HepG2 (cell line): ENCODE data around the gene PTPRD. TPM values are rescaled to one million over a fixed set of nuclear protein-coding genes. Genes with fewer than 3 reads are reported as not detected.
"Not testable (repeated sequence)": the region's sequence is repeated elsewhere in the genome, so short reads cannot be mapped to it uniquely, and the experiment has no call there.

ENCODE experiments used
- ATAC-seq: fragments of 200-7000 bp; cut with Tn5 transposase; 3 replicates; pipeline ENCODE4 v1.9.1; 2020; ENCODE audit warnings: mild to moderate bottlenecking, moderate library complexity
- BruUV-seq: library from RNA; stranded (reverse); fragments of 400-500 nt; replicated peaks from 2 replicates; lab custom pipeline; 2021; lab: Mats Ljungman, UMichigan
- CTCF ChIA-PET: fragments of 300-600 bp; formaldehyde crosslinking; extraction: SDS; loops from one replicate; lab custom pipeline; 2021; ENCODE audit warnings: low total read pairs, inconsistent platforms, low intra/inter-chr PET ratio; lab: Yijun Ruan, JAX
- POLR2A ChIA-PET: fragments of 350-600 bp; sonication (Branson Sonifier 250); formaldehyde crosslinking; loops from one replicate; lab custom pipeline; 2020; ENCODE audit warnings: antibody characterized with exemption, inconsistent platforms; lab: Yijun Ruan, JAX
- DNase-seq: peaks from one replicate; pipeline ENCODE4 v3.0.0-alpha.2; 2015; ENCODE audit warnings: low spot score
- FAIRE-seq: peaks from 3 replicates; lab custom pipeline; 2011; peaks lifted over from hg19 to GRCh38; lab: Jason Lieb, UNC
- H2AFZ ChIP-seq: one replicate; pipeline ENCODE4 v1.6.1; 2011; ENCODE audit warnings: low read length, inconsistent platforms
- H3K27ac ChIP-seq: fragments of 300-600 bp; 3 replicates; pipeline ENCODE4 v1.8.0; 2011; ENCODE audit warnings: mixed run types, mild to moderate bottlenecking, mixed read lengths, low read length, inconsistent platforms; ENCODE audit not compliant: insufficient read depth; ENCODE audit errors: extremely low read length
- H3K27me3 ChIP-seq, 2 experiments: fragments of 200-600 bp in 1 of 2; 2 replicates in 1 of 2; 3 replicates in 1 of 2; pipeline versions ENCODE4 v1.6.0 to v1.8.0; 2011; ENCODE audit warnings: low read length in 2 of 2, mild to moderate bottlenecking in 2 of 2, moderate library complexity in 2 of 2, inconsistent platforms in 1 of 2; ENCODE audit not compliant: insufficient read depth in 2 of 2, control insufficient read depth in 1 of 2
- H3K36me3 ChIP-seq, 2 experiments: fragments of 200-600 bp in 1 of 2; replicated peaks in 1 of 2; 2 replicates in 1 of 2; 3 replicates in 1 of 2; pipeline versions ENCODE4 v1.5.1 to v1.8.0; 2011; ENCODE audit warnings: low read length in 2 of 2, inconsistent platforms in 1 of 2; ENCODE audit not compliant: insufficient read depth in 2 of 2, control insufficient read depth in 1 of 2
- H3K4me1 ChIP-seq: 2 replicates; pipeline ENCODE4 v1.5.1; 2012; ENCODE audit warnings: low read length, inconsistent platforms; ENCODE audit not compliant: insufficient read depth
- H3K4me2 ChIP-seq: 2 replicates; pipeline ENCODE4 v1.6.0; 2011; ENCODE audit warnings: low read depth, low read length, inconsistent platforms
- H3K4me3 ChIP-seq, 3 experiments: fragments of 200-600 bp in 1 of 3; sonication (generic), shearing (Covaris generic) in 1 of 3; replicated peaks in 1 of 3; 2 replicates each; pipeline ENCODE4 v1.5.1; 2011 to 2016; ENCODE audit warnings: low read length in 3 of 3, inconsistent platforms in 2 of 3, low read depth in 2 of 3, mild to moderate bottlenecking in 2 of 3, control low read depth in 1 of 3, mixed read lengths in 1 of 3; ENCODE audit not compliant: insufficient read depth in 1 of 3
- H3K79me2 ChIP-seq: one replicate; pipeline ENCODE4 v1.6.1; 2011; ENCODE audit warnings: low read length, inconsistent platforms; ENCODE audit not compliant: insufficient read depth
- H3K9ac ChIP-seq: 2 replicates; pipeline ENCODE4 v1.6.0; 2011; ENCODE audit warnings: mild to moderate bottlenecking, low read depth, low read length, inconsistent platforms; ENCODE audit not compliant: insufficient read depth
- H3K9me3 ChIP-seq: 2 replicates; pipeline ENCODE4 v1.5.1; 2012; ENCODE audit warnings: mild to moderate bottlenecking, low read length
- H4K20me1 ChIP-seq: 2 replicates; pipeline ENCODE4 v1.6.0; 2011; ENCODE audit warnings: inconsistent platforms, mild to moderate bottlenecking, low read length, moderate library complexity; ENCODE audit not compliant: insufficient read depth
- THAP11 ChIP-seq: IDR thresholded peaks from 2 replicates; pipeline ENCODE4 v1.6.1; 2016; ENCODE audit warnings: missing biosample characterization, missing genetic modification reagents
- ZNF558 ChIP-seq: sonication (generic); formaldehyde crosslinking; IDR thresholded peaks from 2 replicates; pipeline ENCODE4 v1.9.0; 2022; ENCODE audit warnings: mild to moderate bottlenecking, missing genetic modification reagents, borderline replicate concordance
- WGBS: methylation state at CpG from one replicate; pipeline ENCODE4 v1.1.6; 2017; ENCODE audit warnings: low lambda C conversion rate; 5-methylcytosine and 5-hydroxymethylcytosine counted together
- in situ Hi-C: cut with HindIII; loops from 2 replicates; pipeline ENCODE4 v1.10.0; 2017; ENCODE audit warnings: low pct_unique_long_range_greater_than_20kb; ENCODE audit not compliant: extremely low pct_ligation_motif_present
- intact Hi-C: fragments of 100-400 bp; cut with micrococcal nuclease; formaldehyde crosslinking; loops from one replicate; pipeline ENCODE4 v1.10.0; 2022; ENCODE audit not compliant: unreplicated experiment
- polyA plus RNA-seq, 8 experiments: library from polyadenylated mRNA; depleted of rRNA in 3 of 8; stranded (reverse) in 7 of 8; unstranded in 1 of 8; fragments of >200 nt; fragmentation: Illumina TruSeq in 4 of 8; extraction: Trizol in 4 of 8; gene quantifications; 2 replicates each; pipeline versions ENCODE4 v1.2.1 to v1.2.3, GENCODE V29; 2011 to 2016; ENCODE audit warnings: low read depth in 4 of 8, missing spikeins in 1 of 8, mixed read lengths in 1 of 8; ENCODE audit not compliant: insufficient read depth in 1 of 8
- total RNA-seq, 5 experiments: library from RNA; depleted of rRNA; stranded (reverse); fragments of >200 nt; fragmentation: Illumina TruSeq; extraction: Trizol; gene quantifications; 2 replicates each; pipeline ENCODE4 v1.2.3, GENCODE V29; 2016; ENCODE audit warnings: low read depth in 1 of 5
- TF ChIP-seq, protein P1 (sequence below): fragments of 450-650 bp; IDR thresholded peaks from 2 replicates; pipeline ENCODE4 v1.6.1; 2016

PTPRD gene
- total and polyA plus RNA-seq, 2 of the 13 experiments (the other 11 are each of a cell fraction or from before 2014, with no cell fraction given), result 0.05 TPM; not detected in 1

DNA sequence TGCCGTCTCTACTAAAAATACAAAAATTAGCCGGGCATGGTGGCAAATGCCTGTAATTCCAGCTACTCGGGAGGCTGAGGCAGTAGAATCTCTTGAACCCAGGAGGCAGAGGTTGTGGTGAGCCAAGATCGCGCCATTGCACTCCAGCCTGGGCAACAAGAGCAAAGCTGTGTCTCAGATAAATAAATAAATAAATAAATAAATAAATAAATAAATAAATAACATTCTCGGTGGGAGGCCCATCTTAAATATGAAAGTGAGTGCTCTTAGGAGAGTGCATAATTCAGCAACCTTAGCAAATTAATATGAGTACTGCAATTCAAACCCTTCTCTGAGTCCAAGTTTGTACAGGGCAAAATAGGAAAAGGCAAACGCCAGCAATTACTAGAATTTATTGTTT is 1302.1 kb downstream of the PTPRD start:
- POLR2A ChIA-PET, H3K27ac ChIP-seq, H3K4me3 ChIP-seq, in situ Hi-C loops, H2AFZ ChIP-seq, ATAC-seq, H3K4me1 ChIP-seq, H3K4me2 ChIP-seq, intact Hi-C loops, H3K36me3 ChIP-seq, H3K9ac ChIP-seq, H4K20me1 ChIP-seq, CTCF ChIA-PET, FAIRE-seq, H3K79me2 ChIP-seq, H3K27me3 ChIP-seq, DNase-seq, H3K9me3 ChIP-seq, BruUV-seq: not testable (repeated sequence)
- WGBS, result 43% methylated on average over 7 of the region's 7 CpGs

DNA sequence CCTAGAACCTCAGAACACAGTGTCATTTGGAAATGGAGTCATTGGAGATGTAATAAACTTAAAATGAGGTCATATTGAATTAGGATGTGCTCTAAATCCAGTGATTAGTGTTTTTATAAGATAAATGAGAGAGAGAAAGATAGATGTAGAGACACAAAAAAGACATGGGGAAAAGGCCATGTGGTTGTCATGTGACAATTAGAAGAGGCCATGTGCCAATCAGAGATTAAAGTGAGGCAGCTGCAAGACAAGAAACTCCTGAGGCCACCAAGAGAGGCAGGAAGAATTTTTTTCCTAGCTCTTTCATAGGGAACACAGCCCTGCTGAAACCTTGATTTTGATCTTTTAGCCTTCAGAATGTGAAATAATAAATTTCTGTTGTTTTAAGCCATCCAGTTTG is 1307.2 kb downstream of the PTPRD start:
- no peaks in the 10 kb centered on the region for H3K36me3 ChIP-seq
- no peaks in the 10 kb centered on the region for H3K27me3 ChIP-seq
- H3K9me3 ChIP-seq, result no peaks in the 10 kb centered on the region
- intact Hi-C loops, result no loop called here
- FAIRE-seq, result no peak
- no TSS peak for BruUV-seq
- H3K27ac ChIP-seq, result no peak overlapping the region
- no peaks in the 10 kb centered on the region for H3K4me1 ChIP-seq
- TF ChIP-seq, protein P1, sequence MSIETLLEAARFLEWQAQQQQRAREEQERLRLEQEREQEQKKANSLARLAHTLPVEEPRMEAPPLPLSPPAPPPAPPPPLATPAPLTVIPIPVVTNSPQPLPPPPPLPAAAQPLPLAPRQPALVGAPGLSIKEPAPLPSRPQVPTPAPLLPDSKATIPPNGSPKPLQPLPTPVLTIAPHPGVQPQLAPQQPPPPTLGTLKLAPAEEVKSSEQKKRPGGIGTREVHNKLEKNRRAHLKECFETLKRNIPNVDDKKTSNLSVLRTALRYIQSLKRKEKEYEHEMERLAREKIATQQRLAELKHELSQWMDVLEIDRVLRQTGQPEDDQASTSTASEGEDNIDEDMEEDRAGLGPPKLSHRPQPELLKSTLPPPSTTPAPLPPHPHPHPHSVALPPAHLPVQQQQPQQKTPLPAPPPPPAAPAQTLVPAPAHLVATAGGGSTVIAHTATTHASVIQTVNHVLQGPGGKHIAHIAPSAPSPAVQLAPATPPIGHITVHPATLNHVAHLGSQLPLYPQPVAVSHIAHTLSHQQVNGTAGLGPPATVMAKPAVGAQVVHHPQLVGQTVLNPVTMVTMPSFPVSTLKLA, result peak; percentile 98
- no peak for TF ChIP-seq ZNF558 (CRISPR knock-in tag)
- no peak for TF ChIP-seq THAP11
- H3K4me2 ChIP-seq, result no peak overlapping the region
- ATAC-seq, result no peak
- no peak for DNase-seq
- no peak overlapping the region for H3K9ac ChIP-seq
- CTCF ChIA-PET, result no interaction called here
- POLR2A ChIA-PET, result no interaction called here
- no peak overlapping the region for H2AFZ ChIP-seq
- in situ Hi-C loops, result no loop called here
- H3K4me3 ChIP-seq, result no peak overlapping the region
- no peaks in the 10 kb centered on the region for H4K20me1 ChIP-seq
- H3K79me2 ChIP-seq, result no peaks in the 10 kb centered on the region
